Ishikawa (cell line): Measurements from ENCODE around the gene NDST3.

Experiments used
- CEBPB ChIP-seq: IDR thresholded peaks from 2 replicates; pipeline ENCODE4 v1.6.1; 2012
- CREB1 ChIP-seq: IDR thresholded peaks from 2 replicates; pipeline ENCODE4 v1.6.1; 2012; ENCODE audit warnings: low read depth
- EGR1 ChIP-seq: IDR thresholded peaks from 2 replicates; pipeline ENCODE4 v1.6.1; 2012
- EP300 ChIP-seq: IDR thresholded peaks from 2 replicates; pipeline ENCODE4 v1.6.1; 2012; ENCODE audit warnings: borderline replicate concordance
- FOXM1 ChIP-seq: IDR thresholded peaks from 2 replicates; pipeline ENCODE4 v1.6.1; 2012; ENCODE audit warnings: low read depth, borderline replicate concordance
- MAX ChIP-seq: IDR thresholded peaks from 2 replicates; pipeline ENCODE4 v1.6.1; 2012
- NFIC ChIP-seq: IDR thresholded peaks from 2 replicates; pipeline ENCODE4 v1.6.1; 2012
- RAD21 ChIP-seq: IDR thresholded peaks from 2 replicates; pipeline ENCODE4 v1.6.1; 2012; ENCODE audit warnings: low read depth
- REST ChIP-seq: IDR thresholded peaks from 2 replicates; pipeline ENCODE4 v1.6.1; 2012; ENCODE audit warnings: low read depth, mild to moderate bottlenecking
- TAF1 ChIP-seq: IDR thresholded peaks from 2 replicates; pipeline ENCODE4 v1.6.1; 2012; ENCODE audit warnings: low read depth, mild to moderate bottlenecking
- TCF12 ChIP-seq: IDR thresholded peaks from 2 replicates; pipeline ENCODE4 v1.6.1; 2012; ENCODE audit warnings: low read depth
- TEAD4 ChIP-seq: IDR thresholded peaks from 2 replicates; pipeline ENCODE4 v1.6.1; 2012
- USF1 ChIP-seq: IDR thresholded peaks from 2 replicates; pipeline ENCODE4 v1.6.1; 2012
- YY1 ChIP-seq: IDR thresholded peaks from 2 replicates; pipeline ENCODE4 v1.6.1; 2012; ENCODE audit warnings: low read depth
- ZBTB7A ChIP-seq: IDR thresholded peaks from 2 replicates; pipeline ENCODE4 v1.6.1; 2012; ENCODE audit warnings: low read depth

Gene NDST3

GRCh38 chr4:118249890-118250289 is 215.6 kb downstream of the NDST3 start:
- no peak for TF ChIP-seq TCF12
- no peak for TF ChIP-seq YY1
- TF ChIP-seq EP300: no peak
- no peak for TF ChIP-seq RAD21

- TF ChIP-seq USF1 (no peak), EGR1 (no peak), REST (no peak), TAF1 (no peak), YY1 (no peak)
These were observed 220.1 kb downstream of the NDST3 start for GRCh38 chr4:118254368-118254767.

GRCh38 chr4:118259111-118259510 is 224.8 kb downstream of the NDST3 start:
- no peak for TF ChIP-seq TCF12
- no peak for TF ChIP-seq YY1
- TF ChIP-seq USF1: no peak
- no peak for TF ChIP-seq EP300
- no peak for TF ChIP-seq FOXM1
- no peak for TF ChIP-seq TAF1
- no peak for TF ChIP-seq EGR1

GRCh38 chr4:118260309-118260708 is 226.0 kb downstream of the NDST3 start:
- TF ChIP-seq YY1: no peak
- TF ChIP-seq MAX: no peak
- no peak for TF ChIP-seq ZBTB7A
- TF ChIP-seq USF1: no peak
- no peak for TF ChIP-seq REST
- TF ChIP-seq CEBPB: no peak
- TF ChIP-seq TAF1: no peak
- TF ChIP-seq EP300: no peak
- TF ChIP-seq TCF12: no peak
- no peak for TF ChIP-seq CREB1
- no peak for TF ChIP-seq NFIC
- no peak for TF ChIP-seq TEAD4
- TF ChIP-seq FOXM1: no peak
- no peak for TF ChIP-seq EGR1
- TF ChIP-seq RAD21: no peak

- TF ChIP-seq USF1 (no peak), ZBTB7A (no peak), TCF12 (no peak), TEAD4 (no peak), EP300 (no peak), TAF1 (no peak), YY1 (no peak), EGR1 (no peak), REST (no peak), CEBPB (no peak), RAD21 (no peak), FOXM1 (no peak), MAX (no peak), CREB1 (no peak), NFIC (no peak)
These were observed 229.8 kb downstream of the NDST3 start for GRCh38 chr4:118264096-118264495.
